HFF-Myc (cell line): ENCODE data around the gene TUBA1B.
A peak's percentile ranks its signal among the peaks of the same experiment; 100 is the strongest.
"Not testable (repeated sequence)": the region's sequence is repeated elsewhere in the genome, so short reads cannot be mapped to it uniquely, and the experiment has no call there.

Experiments
- DNase-seq: peaks from one replicate; pipeline ENCODE4 v3.0.0-alpha.2; 2011; ENCODE audit warnings: low read depth; ENCODE audit errors: extremely low read depth
- H3K4me3 ChIP-seq: replicated peaks from 2 replicates; pipeline ENCODE4 v1.5.1; 2011; ENCODE audit warnings: low read depth, mild to moderate bottlenecking, control low read depth, low read length
- CTCF ChIP-seq: IDR thresholded peaks from 2 replicates; pipeline ENCODE4 v1.5.1; 2012; ENCODE audit warnings: mild to moderate bottlenecking, low read depth, low read length, control low read depth; ENCODE audit errors: missing control alignments

TUBA1B gene

DNA sequence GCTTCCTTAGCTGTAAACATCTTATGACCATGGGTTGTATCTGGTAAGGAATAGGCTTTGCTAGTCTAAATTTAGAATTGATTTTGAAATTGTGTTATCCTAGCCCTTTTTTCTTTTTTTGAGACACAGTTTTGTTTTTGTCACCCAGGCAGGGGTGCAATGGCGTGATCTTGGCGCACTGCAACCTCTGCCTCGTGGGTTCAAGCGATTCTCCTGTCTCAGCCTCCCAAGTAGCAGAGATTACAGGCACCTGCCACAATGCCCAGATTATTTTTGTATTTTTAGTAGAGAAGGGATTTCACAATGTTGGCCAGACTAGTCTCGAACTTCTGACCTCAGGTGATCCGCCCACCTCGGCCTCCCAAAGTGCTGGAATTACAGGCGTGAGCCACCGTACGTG is 2.4 kb upstream of the TUBA1B start:
- H3K4me3 ChIP-seq = no peak overlapping the region
- TF ChIP-seq CTCF = no peak
- DNase-seq = no peak

- H3K4me3 ChIP-seq = peak overlapping the region; percentile 47
- no peak for DNase-seq
- TF ChIP-seq CTCF = no peak
Observed at GRCh38 chr12:49133014-49133413, 1.8 kb upstream of the TUBA1B start.

DNA sequence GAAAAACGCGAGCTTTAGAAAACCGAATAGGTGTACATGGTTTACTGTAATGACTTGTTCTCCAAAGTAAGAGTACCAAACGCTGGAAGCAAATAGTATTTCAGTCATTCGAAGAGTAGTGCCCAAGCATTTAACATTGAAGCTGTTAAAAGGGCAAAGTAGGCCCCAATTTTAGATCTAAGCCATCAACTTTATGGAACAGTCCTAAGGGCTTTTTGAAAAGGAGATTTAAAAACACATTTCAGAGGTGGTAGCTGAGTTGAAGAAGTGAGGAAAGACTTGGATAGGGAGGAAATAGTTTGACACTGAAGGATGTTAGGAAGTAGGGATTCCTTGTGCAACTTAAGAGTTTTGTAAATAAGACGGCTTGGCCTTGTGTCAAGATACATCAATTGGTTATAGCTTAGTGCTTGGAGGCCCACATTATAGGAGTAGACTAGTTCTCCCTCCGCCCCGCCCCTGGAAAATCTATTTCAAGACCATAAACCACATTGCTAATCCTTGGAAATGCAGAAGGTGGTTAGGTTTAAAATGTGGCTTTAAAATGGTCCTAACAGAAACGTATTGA is 783 bp upstream of the TUBA1B start:
- H3K4me3 ChIP-seq = peak overlapping the region; percentile 47
- TF ChIP-seq CTCF = no peak
- no peak for DNase-seq

DNA sequence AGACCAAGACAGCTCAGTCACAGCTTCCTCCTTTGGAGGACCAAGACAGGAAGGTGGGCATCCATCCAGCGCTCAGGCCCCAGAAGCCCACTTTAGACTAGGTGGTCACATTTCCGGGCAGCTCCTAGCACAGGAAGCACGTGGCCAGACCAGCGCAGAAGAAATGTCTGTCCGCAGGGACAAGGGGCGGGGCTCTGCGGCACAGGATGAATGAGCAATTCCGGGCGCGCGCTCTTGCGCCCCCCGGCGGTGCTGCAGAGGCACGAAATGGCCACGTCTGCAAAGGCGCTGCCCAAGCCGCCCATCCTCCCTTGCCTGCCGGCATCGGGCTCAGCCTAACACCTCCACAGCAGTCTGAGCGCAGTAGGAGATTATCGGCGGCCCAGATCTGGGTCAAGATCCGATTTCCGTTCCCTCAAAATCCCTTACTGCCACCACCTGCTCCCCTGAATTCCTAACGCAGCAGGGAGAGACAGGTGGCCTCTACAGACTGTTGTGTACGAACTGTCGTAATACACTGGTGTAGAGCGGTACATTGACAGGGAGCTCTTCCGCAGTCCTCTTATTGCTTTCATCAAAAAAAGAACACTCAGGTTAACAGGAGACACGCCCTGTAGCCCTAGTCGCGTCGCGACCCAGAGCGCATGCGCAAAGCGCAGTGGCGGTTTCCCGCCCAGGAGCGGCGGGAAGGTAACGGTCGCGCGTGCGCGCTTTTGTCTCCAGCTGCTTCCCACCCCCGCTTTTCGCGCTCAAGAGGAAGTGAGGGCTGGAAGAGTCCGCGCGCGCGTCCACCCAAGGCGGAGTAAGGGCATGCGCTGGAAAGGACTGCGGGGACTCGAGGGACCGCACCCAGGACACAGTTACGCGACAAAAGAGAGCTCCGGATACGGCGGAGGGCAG is 794 bp downstream of the TUBA1B start:
- TF ChIP-seq CTCF = peak; percentile 94
- peak overlapping the region; percentile 99 for H3K4me3 ChIP-seq
- peak; percentile 79 for DNase-seq

DNA sequence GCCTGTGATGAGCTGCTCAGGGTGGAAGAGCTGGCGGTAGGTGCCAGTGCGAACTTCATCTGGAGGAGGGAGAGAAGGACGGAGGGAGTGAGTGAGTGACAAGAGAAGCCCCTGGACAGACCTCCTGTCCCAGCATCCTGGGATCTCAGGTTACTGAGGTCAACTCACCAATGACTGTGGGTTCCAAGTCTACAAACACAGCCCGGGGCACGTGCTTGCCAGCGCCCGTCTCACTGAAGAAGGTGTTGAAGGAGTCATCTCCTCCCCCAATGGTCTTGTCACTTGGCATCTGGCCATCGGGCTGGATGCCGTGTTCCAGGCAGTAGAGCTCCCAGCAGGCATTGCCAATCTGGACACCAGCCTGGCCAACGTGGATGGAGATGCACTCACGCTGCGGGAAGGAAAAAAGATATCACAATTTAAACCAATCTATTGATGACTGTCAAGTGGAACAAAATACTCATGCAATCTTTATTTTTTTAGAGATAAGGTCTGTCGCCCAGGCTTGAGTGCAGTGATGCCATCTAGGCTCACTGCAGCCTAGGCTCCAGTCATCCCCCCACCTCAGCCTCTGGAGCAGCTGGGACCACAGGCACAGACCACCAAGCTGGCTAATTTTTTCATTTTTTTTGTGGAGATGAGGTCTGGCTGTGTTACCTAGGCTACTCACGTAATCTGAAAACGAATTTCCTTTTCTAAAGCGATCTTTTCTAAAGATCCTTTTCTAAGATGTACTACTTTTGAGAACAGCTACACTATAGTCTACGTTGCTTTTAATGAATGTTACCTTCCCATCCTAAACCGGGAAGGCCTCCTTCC is 1.7 kb downstream of the TUBA1B start:
- TF ChIP-seq CTCF = no peak
- H3K4me3 ChIP-seq = peak overlapping the region; percentile 99
- no peak for DNase-seq

GRCh38 chr12:49127971-49128370 is 3.2 kb downstream of the TUBA1B start:
- not testable (repeated sequence) for DNase-seq, H3K4me3 ChIP-seq
